ENCODE data around the gene DUOXA2.

GRCh38 chr15:45150481-45150880 is 36.4 kb downstream of the DUOXA2 start:
- no peak for TF ChIP-seq POLR2A (IDR thresholded peaks at IDR 0.05; ENCODE audit: low read depth, low read length)
- TF ChIP-seq POU2F2 (IDR thresholded peaks at IDR 0.05; ENCODE audit: low read depth, low read length) = no peak
- TF ChIP-seq SPI1 (IDR thresholded peaks at IDR 0.05; ENCODE audit: low read depth, low read length) = no peak
- TF ChIP-seq TAF1 (IDR thresholded peaks at IDR 0.05; ENCODE audit: low read depth, low read length) = no peak

Measured in GM12891 (cell line).